BE2C (cell line): ENCODE data around the gene PIP5K1B.

Experiments
- DNase-seq: peaks from one replicate; pipeline ENCODE4 v3.0.0-alpha.2; 2020
- H3K27me3 ChIP-seq: fragments of 250-450 bp; sonication (Bioruptor Pico); 2 replicates; pipeline ENCODE4 v1.5.1; 2020; ENCODE audit warnings: mild to moderate bottlenecking
- H3K36me3 ChIP-seq: fragments of 250-450 bp; sonication (Bioruptor Pico); 2 replicates; pipeline ENCODE4 v1.5.1; 2020; ENCODE audit warnings: mild to moderate bottlenecking
- H3K4me1 ChIP-seq: fragments of 250-450 bp; sonication (Bioruptor Pico); 2 replicates; pipeline ENCODE4 v1.5.1; 2020
- H3K4me3 ChIP-seq: 2 replicates; pipeline ENCODE4 v1.5.1; 2011; ENCODE audit warnings: low read depth, low read length
- H3K9me3 ChIP-seq: fragments of 250-450 bp; sonication (Bioruptor Pico); 2 replicates; pipeline ENCODE4 v1.5.1; 2020
- CTCF ChIP-seq: IDR thresholded peaks from 2 replicates; pipeline ENCODE4 v1.5.1; 2012; ENCODE audit warnings: mild to moderate bottlenecking, low read depth, low read length

PIP5K1B gene

DNA sequence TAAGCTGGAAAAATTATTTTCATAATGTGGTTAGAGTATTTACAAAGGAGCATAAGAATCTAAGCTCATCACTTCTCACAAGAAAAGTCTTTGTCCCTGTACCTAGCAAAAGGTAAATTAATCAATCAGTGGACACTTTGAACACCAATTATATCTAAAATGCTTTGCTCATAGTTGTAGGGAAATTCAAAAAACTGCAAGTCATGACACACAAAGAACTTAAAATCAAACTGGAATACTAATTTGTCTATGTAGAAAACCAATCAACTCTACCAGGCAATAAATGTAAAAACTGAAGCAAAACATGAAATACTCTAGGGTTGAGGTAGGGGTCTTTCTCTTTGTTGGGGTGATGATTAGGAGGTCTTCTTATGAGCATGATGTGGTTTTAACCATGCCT, 173.4 kb downstream of the PIP5K1B start:
- H3K36me3 ChIP-seq: no peaks in the 10 kb centered on the region

DNA sequence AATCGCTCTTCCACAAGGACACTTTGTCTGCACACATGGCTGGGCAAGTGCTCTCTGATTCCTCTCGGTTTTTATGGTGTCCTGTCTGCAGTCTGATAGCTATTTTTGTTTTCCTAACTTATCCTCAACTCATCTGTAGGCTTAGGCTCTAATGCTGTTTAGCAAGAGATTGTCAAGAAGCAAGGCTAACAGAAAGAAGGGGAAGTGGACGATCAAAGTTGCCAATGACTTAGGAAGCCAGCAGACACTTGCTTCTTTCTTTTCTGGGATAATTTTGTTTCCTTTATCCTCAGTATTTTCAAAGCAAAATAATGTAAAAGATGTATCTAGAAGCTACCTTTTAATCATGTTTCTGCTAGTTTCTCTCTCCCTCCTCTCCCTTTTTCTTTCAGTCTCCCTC, 178.2 kb downstream of the PIP5K1B start:
- Histone ChIP-seq H3K27me3 (peaks cover 3% of the 10 kb centered on the region), H3K4me1 (no peaks in the 10 kb centered on the region), H3K4me3 (no peak overlapping the region), H3K9me3 (no peaks in the 10 kb centered on the region), H3K36me3 (no peaks in the 10 kb centered on the region)
- no peak for TF ChIP-seq CTCF
- DNase-seq: no peak

More for the DNA sequence above, 173.4 kb downstream of the PIP5K1B start:
- no peak for DNase-seq
- Histone ChIP-seq H3K4me1 (no peaks in the 10 kb centered on the region), H3K27me3 (peaks cover 3% of the 10 kb centered on the region; the same call in 1 of the 2 replicates), H3K4me3 (no peak overlapping the region), H3K9me3 (no peaks in the 10 kb centered on the region)
- no peak for TF ChIP-seq CTCF

DNA sequence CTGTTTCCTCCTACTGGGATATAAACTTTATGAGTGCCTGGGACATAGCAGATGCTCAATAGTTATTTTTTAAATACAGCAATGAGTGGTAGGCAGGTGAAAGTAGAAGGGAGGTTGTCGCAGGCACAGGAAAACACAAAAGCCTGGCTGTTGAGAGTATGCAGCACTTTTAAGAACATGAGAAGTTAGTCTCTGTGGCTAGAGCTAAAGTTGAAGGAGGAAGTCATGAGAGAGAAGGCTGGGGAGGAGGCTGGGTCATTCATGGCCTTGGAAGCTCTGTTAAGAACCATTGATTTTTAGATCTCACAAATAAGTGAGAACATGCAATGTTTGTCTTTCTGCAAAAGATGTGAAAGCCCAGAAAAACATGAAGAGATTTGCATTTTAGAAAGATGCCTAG, 182.2 kb downstream of the PIP5K1B start:
- no peak for DNase-seq
- H3K36me3 ChIP-seq: no peaks in the 10 kb centered on the region
- TF ChIP-seq CTCF: no peak

GRCh38 chr9:68894502-68894901, 189.5 kb downstream of the PIP5K1B start:
- DNase-seq: no peak
- Histone ChIP-seq H3K27me3 (0 out of 2 replicates have a peak, but pooled peaks cover 4% of the 10 kb centered on the region), H3K9me3 (no peaks in the 10 kb centered on the region), H3K4me3 (no peak overlapping the region), H3K4me1 (no peaks in the 10 kb centered on the region), H3K36me3 (no peaks in the 10 kb centered on the region)
- no peak for TF ChIP-seq CTCF

More for the DNA sequence above, 182.2 kb downstream of the PIP5K1B start:
- Histone ChIP-seq H3K9me3 (no peaks in the 10 kb centered on the region), H3K4me3 (no peak overlapping the region), H3K4me1 (no peaks in the 10 kb centered on the region), H3K27me3 (no peaks in the 10 kb centered on the region; the same call in 1 of the 2 replicates)

DNA sequence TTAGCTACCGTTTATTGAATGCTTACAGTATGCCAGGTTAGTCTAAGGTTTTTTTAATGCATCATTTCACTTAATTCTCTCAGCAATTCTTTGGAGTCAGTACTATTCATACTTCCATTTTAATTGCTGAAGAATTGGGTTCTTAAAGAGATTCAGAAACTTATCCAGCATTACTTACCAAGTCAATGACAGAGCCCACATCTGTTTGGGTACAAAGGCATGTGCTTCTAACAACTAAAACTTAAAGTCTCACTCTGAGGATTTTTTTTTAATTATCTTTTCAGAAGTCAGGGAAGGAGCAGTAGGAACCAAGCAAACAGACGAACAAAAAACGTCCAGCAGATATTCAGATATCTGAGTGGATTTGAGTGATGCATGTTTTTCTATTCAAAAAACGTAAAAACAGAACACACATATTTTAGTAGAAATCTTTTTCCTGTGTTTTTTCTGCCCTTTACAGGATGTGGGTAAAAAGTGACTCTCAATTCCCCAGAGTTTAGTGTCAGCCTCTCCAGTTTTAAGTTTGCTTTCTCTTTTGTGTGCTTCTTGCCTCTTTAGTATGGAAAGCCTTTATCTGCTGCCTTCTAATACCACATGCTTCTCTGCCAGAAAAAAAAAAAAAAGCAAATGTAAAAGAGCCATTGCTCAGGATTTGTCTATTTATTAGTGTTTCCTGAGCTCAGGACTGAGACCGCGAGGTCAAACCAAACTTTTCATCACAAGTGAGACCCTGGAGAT, 190.9 kb downstream of the PIP5K1B start:
- Histone ChIP-seq H3K27me3 (0 out of 2 replicates have a peak, but pooled peaks cover 4% of the 10 kb centered on the region), H3K9me3 (no peaks in the 10 kb centered on the region), H3K4me1 (no peaks in the 10 kb centered on the region), H3K36me3 (no peaks in the 10 kb centered on the region), H3K4me3 (no peak overlapping the region)
- DNase-seq: no peak
- TF ChIP-seq CTCF: no peak

DNA sequence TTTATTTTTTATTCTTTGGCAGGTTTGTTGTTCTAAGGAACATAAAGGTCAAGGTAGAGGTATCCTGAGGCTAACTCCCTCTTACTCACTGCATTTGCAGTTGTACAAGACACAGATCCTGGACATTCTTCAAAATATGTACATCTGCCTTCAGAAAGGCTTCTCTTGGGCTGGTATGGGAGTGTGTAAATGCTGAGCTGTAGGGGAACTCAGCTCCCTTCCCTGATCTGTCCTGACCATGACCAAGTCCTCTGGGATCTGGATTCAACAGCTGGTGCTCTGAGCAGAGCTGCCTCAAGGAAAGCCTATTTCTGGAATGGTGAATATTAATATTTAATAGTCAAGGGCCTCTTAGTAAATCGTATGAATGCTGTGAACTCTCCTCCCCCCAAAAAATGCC, 191.4 kb downstream of the PIP5K1B start:
- no peak for DNase-seq
- H3K4me1 ChIP-seq: no peaks in the 10 kb centered on the region
- no peaks in the 10 kb centered on the region for H3K36me3 ChIP-seq
- no peak overlapping the region for H3K4me3 ChIP-seq
- no peaks in the 10 kb centered on the region for H3K9me3 ChIP-seq
- H3K27me3 ChIP-seq: 0 out of 2 replicates have a peak, but pooled peaks cover 4% of the 10 kb centered on the region
- no peak for TF ChIP-seq CTCF
